Erythroblast (primary cell): ENCODE data around the gene SUPT16H.

ENCODE experiments used
- GATA1 ChIP-seq: IDR thresholded peaks from 2 replicates; pipeline ENCODE4 v1.6.1; 2011; ENCODE audit warnings: low read depth, mild to moderate bottlenecking, control low read depth, low read length, moderate library complexity
- POLR2A ChIP-seq: IDR thresholded peaks from 2 replicates; pipeline ENCODE4 v1.6.1; 2011; ENCODE audit warnings: mild to moderate bottlenecking, low read length

DNA sequence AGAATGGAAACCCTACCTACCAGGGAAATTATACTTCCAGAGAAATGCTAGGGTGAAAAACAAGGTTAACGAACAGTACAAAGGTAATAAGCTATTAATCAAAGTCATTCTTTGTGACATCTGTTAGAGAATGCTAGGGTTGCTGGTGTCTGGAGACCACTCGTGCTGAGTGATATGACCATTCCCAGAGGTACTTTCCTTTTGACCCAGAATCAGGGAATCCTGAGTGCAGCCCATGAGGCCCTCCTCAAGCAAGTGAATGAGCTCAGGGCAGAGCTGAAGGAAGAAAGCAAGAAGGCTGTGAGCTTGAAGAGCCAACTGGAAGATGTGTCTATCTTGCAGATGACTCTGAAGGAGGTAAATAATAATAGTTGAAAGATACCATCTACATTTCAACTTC, 72.2 kb downstream of the SUPT16H start:
- TF ChIP-seq POLR2A (no peak), GATA1 (no peak)
